NCI-H2227 (cell line): ENCODE results near the gene ARID3C.

Experiments used
- DNase-seq: peaks from one replicate; lab custom pipeline; 2025; ENCODE audit not compliant: unreplicated experiment; lab: John Stamatoyannopoulos, UW

Gene ARID3C

DNA sequence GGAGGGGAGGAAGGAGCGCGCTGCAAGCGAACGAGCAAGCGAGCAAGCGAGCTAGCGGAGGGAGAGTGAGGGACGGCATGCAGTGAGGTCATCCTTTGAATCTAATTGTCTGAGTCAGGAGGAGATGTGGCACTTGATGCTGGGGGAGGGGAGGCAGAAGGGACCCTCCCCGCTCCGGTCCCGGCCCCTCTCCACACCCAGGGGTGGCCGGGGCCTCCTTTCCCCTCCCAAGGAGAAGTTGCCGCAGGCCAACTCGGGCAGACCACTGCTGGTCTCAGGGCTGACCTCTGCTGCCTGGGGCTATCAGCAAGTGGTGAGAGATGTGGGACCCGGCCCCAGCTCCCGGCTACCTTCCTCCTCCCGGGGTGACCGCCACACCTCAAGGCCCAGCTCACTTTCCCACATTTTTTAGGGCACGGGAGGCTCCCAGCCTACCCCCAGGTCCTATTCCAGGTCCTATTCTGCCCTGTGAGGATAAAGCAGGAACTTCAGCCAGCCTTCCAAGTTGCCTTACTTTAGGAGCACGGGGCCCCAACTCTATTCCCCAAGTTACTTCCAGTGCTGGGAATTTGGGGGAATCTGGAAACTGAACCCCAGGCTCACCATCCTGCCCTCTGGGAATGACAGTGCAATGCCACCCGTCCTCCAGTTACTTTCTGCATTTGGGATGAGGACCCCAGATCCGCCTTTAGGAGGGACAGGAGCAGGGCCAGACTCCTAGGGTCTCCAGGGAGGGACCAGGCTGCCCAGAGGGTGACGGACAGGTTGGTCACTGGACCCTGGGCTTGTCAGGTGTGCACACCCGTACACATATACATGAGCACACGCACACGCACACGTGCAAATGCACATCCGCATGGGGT, 50.4 kb downstream of the ARID3C start:
- peak; percentile 57 for DNase-seq

DNA sequence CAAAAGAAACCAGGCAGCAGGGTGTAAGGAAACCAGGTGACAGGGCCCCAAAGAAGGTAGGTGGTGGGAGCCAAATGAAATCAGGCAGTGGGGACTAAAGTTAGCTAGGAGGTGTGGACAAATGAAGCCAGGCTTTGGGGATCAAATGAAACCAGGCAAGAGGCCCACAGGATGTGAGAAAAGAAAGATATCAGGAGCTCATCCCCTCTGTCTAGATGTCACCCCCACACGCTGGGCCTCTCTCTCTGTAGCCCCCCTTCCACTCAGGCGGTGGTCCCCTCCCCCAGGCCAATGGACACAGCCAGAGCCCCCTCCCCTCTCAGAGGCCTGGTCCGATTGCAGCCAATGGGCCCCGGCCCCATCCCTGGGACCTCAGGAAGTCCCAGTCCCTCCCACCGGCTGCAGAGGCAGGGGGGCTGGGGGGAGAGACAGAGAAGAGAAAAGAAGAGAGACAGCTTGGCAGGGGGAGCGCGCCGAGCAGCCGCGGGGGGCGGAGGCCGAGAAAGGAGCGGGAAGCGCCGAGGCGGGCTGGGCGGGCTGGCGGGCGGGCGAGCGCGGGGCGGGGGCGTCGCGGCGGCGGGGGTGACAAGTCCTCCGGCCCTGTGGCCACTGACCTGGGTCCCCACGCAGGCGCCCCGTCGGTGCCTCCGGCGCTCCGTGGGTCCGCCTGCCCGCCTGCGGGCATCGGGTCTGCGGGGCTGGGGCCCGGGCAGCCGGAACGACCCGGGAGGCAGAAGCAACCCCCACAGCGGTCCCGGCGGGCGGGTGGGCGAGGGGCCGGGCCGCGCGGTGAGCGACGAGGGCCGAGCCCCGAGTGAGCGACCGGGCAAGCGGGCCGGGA, 51.2 kb downstream of the ARID3C start:
- DNase-seq = peak; percentile 52

DNA sequence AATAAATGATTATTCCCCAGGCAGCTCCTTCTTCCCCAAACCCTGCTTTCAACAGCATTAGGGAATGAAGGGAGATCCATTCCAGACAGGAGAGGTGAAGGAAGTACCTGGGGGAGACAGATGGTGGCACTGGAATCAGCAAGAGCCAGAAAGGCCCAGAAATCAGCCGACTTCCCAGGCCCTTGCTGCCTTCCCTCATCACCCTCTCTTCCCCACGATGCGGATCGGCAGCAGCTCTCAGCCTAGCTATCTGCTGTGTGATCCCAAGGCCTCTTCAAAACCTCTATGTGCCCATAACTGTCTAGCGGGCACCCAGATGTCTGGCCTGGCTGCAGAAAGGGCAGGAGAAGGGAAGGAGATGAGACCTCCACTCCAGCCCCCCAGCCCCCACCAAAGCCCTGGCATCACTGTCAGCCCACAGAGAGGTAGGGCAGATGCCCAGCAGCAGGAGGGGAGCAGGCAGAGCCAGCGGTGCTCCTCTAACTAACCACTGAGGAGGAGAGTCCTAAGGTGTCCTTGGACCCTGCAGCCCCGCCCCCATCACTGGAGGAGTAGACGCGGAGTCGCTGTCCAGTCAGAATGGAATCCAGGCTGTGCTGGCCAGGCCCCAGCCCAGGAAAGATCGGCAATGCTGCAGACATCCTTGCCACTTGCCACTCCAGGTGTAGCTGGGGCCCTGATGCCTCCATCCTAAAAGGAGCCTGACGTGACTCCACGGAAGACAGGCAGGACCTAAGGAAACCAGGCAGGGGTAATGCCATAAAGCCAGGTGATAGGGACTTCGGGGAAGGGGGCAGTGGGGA, 52.1 kb downstream of the ARID3C start:
- DNase-seq = peak; percentile 26

DNA sequence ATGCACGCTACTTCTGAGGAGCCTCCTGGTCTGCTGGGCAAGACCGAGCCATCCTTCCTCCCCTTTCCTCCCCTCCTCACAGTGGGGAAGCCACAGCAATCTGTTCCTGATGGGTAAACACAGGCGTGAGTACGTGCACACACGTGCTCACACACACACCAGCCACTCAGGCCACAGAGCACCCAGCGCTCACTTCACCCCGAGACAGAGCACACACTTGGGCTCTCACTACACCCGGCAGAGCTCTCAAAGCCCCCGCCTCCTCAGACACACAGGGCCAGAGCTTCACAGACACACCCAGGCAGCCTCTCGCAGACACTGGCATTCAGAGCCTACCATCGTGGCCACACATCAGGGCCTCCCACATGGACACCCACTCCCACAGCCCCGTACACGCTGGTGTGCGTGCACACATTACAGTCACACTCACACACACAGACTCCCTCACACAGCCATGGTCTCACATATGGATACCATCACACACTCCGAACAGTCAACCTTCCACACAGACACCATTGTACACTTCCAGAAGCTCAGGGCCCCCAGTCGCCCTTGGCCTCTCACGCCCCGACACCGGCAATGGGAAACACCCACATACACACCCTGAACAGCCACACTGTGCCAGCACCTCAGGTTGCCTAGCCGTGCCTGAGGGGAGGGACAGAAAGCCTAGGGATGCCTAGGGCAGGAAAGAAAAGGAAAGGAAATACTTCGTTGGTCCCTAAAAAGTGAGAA, 52.8 kb downstream of the ARID3C start:
- DNase-seq = peak; percentile 37

DNA sequence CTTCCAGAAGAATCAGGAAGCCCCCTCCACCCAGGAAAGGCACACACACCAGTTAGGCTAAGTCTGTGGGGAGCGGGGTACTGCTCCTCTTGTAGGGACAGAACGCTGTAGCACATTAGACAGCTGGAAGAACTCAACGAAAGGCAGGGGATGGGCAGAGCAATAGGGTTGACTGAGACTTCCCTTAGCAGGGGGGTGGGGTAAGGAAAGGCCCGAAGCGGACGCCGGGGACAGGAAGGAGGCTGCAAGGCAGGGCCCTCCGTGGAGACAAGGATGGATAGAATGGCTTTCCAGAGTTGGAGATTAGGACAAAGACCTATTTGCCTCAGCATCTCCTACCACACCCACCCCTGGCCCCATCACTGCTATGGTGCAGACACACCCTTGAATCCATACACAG, 53.6 kb downstream of the ARID3C start:
- no peak for DNase-seq

DNA sequence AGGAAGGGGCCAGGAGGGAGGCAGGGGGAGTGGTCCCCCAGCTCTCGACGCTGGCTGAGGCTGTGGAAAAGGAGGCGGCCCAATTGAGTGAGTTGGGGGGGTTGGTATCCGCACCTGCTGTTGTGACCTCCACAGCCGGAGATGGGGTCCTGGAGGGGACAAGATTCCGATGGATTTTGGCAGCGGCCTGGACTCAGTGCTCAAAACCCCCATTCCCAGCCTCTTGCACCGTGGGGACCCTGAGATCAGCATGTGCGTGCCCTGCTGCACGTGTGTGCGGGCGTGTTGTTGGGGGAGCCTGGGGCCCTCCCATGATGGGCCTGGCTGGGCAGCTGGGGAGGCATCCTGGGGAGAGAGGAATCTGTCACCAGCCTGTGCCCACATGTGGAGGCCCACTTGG, 54.3 kb downstream of the ARID3C start:
- DNase-seq = no peak

DNA sequence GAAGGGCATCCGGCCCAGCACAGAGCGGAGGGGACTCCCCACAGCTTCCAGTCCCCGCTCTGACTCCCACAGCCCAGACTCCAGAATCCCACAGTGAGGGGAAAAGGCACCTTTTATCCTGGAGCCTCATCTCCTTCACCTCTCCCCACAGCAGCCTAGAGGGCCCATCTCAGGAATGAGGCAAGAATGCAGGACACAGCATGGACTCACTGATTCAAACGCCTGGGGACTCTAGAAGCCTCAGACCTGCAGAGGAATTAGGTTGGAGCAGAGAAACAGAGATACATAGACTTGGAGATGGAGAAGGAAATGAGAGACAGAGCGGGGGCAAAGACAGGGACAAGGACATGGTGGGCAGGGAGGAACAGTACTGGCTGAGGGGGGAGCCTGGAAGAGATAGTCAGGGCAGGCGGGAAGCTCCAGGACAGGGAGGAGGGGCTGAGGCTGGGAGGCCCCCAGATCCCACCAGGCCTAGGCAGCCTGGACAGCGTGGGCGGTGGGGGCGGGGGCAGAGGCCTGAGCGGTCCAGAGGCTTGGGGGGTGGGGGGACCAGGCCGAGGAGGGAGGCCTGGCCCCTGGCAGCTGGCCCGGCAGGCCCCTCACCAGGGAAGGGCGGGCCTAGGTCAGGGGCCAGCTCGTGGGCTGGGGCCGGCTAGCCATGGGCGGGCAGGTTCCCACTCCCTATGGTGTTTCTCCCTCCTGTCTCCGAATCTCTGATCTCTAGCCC, 55.1 kb downstream of the ARID3C start:
- no peak for DNase-seq

DNA sequence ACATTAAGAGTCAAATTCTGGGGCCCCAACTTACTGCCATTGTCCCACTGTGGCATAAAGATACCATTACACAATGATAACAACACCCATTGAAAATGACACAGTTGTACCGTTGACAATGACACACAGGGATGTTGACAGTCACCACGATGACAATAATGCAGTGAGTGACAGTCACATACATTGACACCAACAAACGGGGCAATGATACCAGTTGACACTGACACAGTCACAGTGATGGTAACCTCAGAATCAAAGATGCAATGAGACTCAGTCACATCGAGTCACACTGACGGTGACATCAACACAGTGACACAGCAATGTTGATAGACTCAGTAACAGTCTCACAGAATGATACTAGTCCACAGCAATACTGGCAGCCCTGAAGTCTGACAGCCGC, 56.2 kb downstream of the ARID3C start:
- DNase-seq = no peak

DNA sequence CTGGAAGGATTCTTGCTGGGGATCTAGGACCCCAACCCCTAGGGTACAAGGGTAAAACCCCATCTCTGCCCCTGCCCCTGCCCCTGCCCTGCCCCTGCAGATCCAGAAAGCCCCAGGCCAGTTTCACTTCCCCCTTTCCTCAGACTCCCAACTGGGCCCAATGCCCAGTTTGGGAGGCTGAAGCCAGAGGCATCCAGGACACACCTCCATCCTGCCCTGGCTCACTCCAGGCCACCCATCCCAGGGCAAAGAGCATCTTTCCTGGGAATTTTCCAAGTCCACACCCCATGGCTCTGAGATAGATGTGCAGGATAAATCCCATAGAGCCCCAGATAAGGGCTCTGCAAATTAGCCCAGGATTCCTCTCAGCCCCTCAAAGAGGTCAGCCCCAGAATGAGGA, 56.8 kb downstream of the ARID3C start:
- no peak for DNase-seq

DNA sequence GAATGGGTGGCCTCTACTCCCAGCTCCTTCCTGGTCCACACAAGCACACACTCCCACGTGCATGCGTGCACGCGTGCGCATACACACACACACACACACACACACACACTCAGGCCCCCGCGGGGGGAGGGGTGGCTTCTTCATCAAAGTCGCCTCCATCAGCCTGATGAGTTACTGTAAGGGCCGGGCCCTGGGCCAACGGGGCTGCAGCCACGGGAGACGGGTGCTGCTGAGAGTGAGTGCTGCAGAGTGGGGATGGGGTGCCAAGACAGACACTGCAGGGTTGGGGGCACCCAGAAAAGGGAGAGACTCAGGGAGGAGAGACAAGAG, 57.4 kb downstream of the ARID3C start:
- no peak for DNase-seq
